Activated T-helper 1 cell treated with anti-CD3 and anti-CD28 coated beads, Interleukin-2, amount 50 U/mL, for 16 hours (primary cell): ENCODE data around the gene TMEM208.

Experiments
- DNase-seq, 2 donors: peaks; one replicate each; pipeline ENCODE4 v3.0.0-alpha.2; 2020; ENCODE audit warnings: low read depth in 1 of 2, low spot score in 1 of 2

TMEM208 gene

DNA sequence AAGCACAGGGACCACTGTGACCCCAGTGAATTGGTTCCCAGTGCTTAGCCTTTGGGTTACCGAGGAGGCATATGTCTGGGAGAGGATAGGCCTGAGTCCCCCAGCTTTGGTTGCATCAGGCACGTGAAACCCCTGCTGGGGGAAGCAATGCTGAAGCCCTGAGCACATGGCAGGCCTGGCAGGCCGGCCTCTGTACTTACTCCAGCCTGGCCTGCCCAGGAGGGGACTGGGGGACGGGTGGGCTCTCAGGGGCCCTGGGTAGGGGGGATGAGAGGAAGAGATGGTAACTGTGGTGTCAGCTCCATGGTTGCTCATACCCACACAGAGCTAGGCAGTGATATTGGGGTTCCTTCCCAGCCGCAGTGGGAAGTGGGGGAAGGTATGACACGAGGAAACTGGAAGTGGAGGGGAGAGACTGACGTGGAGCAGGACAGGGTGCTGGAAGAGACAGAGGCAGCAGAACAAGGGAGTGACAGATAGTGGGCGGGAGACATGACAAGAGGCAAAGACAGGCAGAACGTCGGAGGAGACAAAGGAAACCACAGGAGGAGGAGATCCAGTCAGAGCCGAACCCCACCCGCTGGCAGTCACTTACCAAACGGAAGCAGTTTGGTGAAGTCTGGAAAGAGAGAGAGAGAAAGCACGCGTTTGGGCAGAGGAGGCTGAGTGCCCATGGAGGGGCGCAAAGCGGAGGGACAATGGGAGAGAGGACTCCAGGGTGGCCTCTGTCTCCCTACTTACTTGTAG lies 9.1 kb downstream of the TMEM208 start:
- DNase-seq: peak; percentile 28 to 35

DNA sequence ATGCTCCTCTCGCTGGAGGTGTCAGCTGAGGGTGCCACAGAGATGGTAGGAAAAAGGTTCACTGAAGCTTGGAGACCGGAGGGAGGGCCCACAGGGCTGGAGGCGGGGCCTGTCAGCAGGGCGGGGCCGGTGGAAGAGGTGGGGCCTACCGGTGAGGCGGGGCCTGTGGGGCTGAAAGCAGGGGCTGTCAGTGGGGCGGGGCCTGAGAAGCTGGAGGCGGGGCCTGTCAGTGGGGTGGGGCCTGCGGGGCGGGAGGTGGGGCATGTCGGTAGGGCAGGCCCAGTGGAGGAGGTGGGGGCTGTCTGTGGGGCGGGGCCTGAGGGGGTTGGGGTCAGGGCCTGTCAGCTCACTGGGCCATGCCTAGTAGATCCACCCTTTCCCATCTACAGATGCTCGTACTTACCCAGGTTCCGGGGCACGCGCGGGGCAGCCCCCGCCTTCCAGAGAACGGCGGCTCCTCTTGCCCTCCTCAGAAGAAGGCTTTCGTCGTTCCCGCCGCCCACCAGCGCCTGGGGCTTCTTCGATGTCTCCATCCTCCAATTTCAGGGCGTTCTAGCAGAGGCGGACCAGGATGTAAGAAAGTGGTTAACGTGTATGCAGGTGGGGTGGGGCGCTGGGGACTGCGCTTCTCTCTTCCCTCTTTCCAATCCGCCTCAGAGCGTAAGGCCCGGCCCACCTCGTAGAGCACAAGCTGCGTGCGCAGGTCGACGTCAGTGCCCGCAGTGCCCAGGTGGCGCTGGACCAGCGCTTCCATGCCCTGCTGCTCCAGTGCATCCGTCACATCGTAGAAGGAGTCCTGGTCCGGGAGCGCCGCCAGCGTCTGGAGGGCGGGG lies 9.8 kb downstream of the TMEM208 start:
- peak; percentile 37 to 59 for DNase-seq

DNA sequence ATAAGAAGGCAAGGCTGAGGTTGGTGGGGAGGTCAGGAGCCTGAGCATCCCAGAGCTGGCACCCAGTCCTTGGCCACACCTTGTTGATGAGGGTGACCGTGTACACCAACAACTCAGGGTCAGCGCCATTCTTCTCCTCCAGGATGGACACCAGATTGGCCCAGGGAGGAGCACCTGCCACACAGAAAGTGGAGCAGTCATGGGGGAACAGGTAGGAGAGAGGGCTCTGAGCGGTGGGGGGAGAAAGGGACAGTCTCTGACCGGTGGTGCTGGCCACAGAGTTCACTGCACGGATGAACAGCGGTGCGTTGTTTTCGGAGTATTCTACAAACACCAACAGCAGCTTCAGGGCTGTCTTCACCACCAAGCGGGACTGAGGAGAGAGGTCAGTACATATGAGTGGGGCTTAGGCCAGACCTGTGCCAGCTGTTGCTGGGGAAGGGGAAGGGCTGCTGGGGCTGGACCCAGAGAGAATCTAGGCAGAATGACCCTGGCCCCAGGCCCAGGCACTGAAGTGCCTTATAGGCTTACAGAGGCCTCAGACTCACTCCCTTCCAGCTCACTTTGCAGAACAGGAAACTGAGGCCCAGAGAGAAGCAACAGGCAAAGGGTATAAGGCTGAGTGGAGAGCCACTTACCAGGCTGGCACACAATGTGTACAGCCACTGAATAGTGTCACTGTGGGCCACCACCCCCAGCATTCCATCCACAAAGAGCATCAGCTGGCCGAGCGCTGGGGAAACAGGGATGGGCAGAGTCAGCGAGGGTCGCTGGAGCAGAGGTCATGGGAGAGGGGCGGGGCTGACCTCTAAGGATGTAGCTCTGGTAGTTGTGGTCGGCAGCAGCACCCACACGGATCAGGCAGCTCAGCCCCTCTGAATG lies 10.7 kb downstream of the TMEM208 start:
- DNase-seq: no peak

DNA sequence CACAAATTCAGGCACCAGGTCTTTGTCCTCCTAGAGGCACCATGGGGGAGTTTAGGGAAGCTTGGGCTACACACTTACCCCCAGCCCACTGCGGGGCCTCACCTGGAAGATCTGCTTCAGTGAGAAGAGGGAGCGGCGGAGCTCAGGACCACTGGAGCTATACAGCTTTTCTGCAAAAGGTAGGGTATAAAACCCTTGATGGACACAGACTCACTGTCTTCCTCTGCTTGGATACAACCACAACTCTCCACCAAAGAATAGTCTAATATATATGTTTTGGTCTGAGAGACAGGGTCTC lies 11.3 kb downstream of the TMEM208 start:
- no peak for DNase-seq

DNA sequence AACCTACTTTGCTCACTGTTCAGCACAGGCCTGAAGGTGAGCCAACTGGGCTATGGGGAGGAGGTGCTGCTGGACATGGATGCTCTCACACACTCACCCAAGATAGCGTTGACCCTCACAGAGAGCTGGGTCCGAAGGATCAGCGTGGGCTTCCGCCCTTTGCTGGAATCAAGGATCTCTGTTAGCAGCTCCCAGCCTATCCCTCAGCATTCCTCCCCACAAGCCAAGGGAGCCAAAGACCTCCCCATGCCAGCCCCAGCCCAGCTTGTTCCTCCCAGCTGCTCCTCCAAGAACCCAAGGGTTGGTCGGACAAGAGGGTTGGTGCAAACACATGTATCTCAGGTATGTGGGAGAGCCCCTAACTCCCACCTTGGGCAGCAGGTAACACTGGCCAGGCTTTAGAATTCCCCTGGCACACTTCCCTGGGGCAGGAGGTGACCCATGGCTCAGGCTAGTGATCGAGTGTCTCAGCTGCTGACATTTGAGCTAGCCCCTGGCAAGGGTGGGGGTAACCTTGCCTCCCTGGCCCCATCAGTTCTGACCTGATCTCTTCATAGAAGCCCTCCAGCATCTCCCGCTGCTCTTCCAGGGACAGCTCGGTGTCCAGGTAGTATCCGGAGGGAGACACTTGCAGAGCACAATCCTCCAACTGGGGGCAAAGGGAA lies 12.0 kb downstream of the TMEM208 start:
- DNase-seq: no peak

DNA sequence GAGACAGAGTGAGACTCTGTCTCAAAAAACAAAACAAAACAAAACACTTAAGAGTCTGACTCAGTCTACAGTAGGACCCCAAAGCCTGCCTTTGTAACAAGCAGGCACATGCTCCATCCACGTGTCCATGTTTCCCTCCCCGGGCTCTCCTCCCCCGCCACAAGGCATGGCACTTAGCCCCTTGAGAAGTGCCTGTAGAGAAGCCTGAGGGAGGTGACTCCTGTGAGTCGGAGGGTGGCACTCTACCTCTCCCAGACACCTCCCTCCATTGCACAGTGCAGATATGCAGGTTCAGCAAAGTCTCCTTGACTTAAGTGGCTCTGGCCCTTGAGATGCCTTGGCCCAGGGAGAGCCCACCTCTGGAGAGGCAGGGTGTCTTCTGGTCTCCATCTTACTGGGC lies 13.6 kb downstream of the TMEM208 start:
- no peak for DNase-seq

DNA sequence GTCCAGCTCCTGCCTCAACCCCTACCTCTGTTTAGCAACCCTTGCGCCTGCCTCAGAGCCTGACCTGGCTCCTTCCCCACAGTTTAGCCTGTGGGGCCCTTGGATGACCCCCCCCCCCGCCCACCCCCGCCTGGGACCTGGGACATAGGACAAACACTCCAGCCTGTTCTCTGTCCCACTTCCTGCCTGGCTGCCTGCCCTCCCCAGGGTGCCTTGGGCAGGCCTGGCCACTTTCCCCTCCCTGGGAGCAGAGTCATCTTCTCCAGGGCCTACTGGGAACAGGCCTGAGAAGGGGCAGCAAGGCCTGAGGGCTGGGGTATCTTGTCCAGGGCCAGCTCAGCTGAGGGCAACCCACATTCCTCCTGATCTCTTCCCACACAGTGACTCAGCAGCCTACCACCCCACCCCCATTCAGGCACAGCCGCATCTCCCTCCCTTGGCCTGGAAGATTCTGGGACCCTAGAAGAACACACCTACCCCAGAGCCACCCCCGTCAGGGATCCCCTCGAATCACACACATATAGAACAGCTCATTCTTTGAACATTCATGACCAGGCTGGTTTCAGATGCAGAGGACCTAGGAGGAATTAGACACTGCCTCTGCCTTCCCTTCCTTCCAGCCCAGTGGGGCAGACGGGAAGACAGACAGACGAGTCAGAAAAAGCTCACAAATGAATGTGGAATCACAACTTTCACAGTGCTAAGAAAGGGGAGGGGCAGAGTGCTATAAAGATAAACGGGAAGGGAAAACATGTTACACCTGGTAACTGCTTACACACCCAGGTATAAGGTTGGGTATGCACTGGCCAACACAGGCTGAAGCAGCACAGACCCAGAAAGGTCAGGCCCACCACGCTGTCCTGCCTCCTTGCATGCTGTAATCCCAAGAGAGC lies 14.3 kb downstream of the TMEM208 start:
- no peak for DNase-seq

DNA sequence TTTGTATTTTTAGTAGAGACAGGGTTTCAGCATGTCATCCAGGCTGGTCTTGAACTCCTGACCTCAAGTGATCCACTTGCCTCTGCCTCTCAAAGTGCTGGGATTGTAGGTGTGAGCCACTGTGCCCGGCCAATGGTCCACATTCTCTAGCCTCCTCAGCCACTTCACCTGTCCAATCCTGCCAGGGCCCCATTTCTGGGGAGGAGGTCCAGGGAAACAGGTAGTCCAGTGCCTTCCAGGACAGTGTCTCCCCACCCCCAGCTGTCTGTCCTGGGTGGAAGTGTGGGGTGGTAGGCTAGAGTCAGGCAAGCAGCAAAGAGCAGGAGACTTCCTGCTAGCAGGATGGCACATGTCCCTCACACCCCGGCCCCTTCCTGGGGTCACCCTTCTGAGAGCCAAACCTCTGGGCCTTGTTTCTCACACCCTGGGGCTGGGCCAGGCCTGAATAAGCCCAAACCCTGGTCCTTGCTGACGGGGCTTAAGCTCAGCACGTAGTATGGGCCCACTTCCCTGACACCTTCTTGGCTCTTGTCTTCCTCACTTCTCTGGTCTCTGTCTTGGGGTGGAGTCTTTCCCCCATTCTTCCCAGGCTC lies 15.3 kb downstream of the TMEM208 start:
- no peak for DNase-seq

DNA sequence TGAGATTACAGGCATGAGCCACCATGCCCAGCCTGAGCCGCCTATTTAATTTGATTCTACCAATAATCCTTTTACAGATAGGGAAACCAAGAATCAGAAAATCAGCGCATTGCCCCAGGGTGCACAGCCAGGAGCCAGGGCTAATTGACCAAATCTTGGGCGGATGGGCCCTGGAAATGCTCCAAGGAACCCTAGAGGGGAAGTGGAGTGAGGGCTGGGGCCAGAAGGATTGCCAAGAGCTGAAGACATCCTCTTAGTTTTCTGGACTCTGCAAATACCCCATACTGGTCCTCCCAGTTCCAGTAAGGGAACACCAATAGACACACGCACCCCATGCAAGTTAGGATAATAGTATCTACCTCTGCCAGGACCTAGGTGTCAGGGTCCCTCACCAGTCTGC lies 16.6 kb downstream of the TMEM208 start:
- DNase-seq: no peak

DNA sequence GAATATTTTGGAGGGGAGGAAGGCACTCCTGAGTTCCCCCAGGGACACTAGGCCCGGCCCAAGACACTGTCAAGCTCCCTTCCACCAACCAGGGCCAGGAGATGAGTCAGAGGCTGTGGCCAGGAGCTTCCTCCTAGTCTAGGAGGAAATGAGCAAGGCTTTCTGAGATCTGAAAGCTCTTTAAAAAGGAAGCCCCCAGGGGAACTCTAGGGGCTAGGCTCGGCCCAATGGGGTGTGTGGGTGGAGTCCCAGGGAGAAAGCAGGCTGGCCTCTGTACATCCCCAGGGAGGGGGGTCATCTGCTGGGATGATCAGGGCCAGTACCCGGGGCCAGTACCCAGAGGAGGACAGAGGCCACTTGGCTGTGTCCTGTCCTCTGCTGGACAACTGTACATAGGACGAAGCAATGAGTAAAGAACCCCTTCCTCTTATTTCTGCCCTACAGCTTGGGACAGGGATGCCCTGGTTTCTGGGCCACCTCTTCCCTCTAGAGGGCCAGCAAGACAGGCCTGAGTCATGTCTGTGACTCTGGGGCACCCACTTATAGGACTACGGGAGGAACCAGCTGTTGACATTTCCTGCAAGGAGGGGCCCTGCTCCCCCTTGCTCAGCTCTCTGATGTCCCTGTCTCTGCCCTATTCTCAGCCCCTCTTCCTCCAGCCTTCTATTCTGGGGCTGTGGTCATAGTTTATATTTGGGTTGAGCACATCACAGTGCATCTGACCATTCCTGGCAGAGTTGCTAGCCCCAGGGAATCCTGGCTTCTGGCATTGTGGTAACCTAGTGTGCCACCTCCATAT lies 17.7 kb downstream of the TMEM208 start:
- DNase-seq: peak; percentile 41 to 66

DNA sequence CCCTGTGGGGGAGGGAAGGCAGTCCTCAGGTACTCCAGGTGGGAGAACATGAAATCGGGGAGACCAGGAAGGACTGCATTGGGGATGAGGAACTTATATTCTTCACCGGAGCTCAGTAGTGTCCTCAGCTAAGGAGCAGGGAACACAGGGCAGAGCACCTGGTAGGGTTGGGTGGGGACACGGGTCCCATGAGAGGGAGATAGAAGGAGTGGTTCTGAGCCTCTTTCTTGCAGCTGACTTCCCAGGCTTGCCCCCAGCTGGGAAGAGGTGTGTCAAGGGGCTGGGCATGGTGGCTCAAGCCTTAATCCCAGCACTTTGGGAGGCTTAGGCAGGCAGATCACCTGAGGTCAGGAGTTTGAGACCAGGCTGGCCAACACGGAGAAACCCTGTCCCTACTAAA lies 18.3 kb downstream of the TMEM208 start:
- DNase-seq: no peak

DNA sequence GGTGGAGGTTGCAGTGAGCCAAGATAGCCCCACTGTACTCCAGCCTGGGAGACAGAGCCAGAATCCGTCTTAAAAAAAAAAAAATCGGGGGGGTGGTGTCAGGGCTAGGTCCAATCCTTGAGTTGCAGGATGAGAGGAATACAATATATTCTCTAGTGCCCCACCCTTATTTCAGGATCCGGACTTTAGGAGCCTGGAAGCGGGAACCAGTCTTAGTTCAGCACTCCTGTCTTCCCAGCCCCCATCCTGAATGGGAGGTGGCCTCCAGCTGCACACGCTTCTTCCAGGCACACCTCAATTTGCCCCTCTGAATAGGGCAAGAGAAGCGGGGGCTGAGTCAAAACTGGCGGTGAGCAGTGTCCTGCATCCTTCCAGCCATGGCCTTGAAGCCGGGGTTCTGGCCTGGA lies 18.7 kb downstream of the TMEM208 start:
- no peak for DNase-seq

DNA sequence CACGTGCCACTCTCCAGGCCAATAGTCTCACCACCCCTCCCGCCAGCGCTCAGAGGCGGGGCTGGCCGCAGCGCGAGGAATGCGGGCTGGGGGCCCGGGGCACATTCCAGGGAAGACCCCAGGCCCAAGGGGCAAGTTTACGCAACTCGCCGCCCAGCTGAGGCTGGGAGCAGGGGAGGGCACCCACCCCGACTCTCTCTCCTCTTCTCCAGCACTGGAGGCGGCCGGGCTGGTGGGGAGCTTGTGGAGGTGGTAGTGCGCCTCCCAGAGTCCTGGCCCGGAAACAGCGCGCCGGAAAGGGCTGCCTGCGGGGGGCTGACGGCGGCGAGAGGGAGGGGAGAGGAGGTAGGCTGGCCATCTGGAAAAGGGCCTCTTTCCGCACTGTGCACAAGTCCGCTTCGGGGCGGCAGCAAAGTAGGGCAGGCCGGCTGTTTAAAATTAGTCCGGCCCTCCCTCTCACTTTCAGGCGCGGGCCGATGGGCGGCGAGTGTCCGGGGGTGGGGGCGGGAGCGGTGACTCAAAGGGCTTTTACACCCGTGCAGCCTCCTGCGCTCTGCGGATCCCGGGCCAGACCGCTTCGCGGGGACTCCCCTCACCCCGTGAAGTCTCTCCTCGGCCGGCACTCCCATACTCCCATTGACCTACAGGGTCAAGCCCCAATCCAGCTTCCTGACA lies 19.3 kb downstream of the TMEM208 start:
- peak in 1 of 2 donors; percentile 15 for DNase-seq

DNA sequence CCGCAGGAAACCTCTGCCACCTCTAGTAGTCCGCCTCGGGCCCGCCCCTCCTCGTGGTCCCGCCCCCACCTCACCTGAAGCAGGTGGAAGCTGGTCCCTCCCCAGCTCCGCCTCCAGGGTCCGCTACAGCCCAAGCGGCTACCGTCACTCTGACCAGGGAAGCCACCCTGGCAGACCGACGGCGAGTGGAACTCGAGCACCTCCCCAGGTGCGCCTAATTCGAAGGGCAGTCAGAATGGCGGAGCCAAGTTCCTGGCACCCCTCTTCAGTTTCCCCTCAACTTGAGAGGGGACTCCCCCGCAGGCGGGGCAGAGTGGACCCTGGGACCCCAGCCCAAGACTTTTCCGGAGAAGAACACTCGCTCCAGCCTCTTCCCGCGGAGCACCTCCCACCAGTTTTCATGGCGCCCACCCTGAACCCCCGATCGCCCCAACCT lies 19.8 kb downstream of the TMEM208 start:
- DNase-seq: peak; percentile 20 to 33

DNA sequence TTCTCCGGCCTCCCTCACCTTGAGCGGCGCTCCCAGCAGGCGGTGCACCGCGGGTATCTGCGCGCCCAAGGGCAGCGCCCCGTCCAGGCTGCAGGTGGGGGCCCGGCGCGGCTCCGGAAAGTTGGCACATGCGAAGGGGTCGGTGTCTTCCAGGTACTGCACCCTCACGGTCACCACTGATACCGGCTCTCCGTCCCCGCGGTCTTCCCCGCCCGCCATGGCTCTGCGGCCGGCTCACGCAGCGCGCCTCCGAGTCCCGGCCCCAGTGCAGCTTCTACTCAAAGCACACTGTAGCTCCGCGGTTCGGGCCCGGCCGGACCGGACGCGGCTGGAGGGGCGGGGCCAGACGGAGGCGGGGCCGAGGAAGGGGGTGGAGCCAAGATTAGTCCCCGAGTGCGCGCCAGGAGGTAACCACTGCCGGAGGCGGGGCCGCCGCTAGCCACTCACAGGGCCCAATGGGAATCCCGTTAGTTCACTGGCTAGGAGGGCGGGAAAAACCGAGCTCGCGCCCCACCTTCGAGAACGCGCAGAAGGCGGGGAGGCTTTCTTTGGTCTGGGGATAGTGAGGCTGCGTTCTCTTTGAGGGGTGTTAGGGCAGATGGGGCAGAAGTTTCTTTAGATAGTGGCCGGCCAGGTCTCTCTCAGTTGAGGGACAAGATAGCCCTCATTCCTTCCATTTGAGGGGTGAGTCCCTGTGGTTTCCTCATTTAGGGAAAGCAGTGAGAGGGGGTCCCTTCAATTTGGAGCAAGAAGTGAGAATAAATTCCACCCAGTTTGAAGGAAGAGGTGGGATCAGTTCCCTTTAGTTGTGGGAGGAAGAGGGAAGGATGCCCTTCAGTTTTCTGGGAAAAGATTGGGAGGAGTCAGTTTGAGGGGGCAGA lies 20.5 kb downstream of the TMEM208 start, which contains the start of gene FHOD1:
FHOD1 (minus strand) TSS at position 290 of the 881 bp plus-strand sequence; CDS start at position 219, 71 bp downstream.
- DNase-seq: peak; percentile 94 to 96

DNA sequence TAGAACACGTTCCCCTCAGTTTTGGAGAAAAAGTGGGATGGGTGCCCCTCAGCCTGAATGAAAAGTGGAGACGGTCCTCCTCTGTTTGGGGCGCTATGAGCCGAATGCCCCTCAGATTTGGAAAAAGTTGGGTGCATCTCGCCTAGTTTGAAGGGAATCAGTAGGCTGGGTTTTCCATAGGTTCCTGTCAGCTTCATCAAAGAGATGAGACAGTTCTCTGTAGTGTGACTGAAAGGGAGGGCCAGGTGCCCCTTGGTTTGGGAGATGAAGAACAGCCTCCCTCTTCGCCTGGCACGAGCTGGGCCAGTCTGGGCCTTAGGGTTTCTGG lies 21.1 kb downstream of the TMEM208 start:
- no peak for DNase-seq
